ENCODE data around the gene TAC1.
"Not testable (repeated sequence)": the region's sequence is repeated elsewhere in the genome, so short reads cannot be mapped to it uniquely, and the experiment has no call there.

Gene TAC1, protein sequence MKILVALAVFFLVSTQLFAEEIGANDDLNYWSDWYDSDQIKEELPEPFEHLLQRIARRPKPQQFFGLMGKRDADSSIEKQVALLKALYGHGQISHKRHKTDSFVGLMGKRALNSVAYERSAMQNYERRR
- 0 to 1.6 (median 0) reads per million in 3 experiments for total RNA-seq

DNA sequence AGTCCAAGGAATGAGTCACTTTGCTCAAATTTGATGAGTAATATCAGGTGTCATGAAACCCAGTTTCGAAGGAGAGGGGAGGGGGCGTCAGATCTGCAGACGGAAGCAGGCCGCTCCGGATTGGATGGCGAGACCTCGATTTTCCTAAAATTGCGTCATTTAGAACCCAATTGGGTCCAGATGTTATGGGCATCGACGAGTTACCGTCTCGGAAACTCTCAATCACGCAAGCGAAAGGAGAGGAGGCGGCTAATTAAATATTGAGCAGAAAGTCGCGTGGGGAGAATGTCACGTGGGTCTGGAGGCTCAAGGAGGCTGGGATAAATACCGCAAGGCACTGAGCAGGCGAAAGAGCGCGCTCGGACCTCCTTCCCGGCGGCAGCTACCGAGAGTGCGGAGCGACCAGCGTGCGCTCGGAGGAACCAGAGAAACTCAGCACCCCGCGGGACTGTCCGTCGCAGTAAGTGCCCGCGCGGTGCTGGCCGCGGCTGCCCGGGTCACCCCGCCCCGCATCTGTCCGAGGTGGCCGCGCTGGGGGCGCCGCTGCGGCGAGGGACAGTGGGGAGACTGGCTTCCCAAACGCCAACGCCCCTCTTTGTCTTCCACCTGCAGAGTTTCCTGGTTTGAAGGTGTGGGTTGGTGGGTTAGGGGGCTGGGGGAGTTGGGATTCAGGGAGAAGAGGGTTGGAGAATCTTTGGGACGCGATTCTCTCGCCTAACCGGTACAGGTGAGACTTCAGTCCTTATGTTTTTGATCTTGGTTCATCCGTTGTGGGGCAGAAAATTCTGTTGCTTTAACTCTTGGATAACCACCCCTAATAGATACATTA, at the start of gene TAC1:
Gene TAC1 (plus strand): TSS at position 351 of the 829 bp plus-strand sequence. CDS start 527 bp downstream, outside the sequence.
- DNase-seq = no peak

DNA sequence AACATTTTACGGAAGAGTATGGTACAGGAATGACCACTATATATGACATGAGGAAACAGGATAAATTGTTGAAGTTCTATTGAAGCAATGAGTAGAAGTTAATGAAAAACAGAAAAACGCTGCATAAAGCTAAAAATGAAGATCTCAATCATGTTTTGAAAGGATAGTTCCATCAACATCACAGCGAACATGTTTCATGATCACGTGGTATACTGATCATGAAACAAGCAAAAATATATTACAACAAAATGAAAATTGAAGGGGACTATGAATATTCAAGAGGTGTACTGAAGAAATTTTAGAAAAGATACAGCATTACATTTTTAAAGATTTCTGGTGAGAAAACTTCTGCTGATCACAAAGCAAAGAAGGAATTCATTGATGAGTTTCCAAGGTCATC, 45.9 kb upstream of the TAC1 start:
- DNase-seq = no peak

DNA sequence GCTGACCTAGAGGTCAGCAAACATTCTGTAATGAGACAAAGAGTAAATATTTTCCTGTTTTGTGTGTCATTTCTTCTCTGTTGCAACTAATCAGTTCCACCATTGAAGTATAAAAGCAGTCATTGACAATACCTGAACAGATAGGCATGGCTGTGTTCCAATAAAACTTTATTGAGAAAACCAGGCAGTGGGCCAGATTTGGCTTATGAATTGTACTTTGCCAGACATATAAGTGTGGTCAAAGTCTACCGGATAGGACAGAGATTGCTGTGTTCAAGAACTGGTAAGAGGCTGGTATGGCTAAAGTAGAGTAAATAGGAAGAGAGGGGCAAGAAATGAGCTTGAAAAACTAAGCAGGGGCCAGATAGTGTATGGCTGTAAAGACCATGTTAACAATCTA, 38.3 kb upstream of the TAC1 start:
- DNase-seq = no peak

DNA sequence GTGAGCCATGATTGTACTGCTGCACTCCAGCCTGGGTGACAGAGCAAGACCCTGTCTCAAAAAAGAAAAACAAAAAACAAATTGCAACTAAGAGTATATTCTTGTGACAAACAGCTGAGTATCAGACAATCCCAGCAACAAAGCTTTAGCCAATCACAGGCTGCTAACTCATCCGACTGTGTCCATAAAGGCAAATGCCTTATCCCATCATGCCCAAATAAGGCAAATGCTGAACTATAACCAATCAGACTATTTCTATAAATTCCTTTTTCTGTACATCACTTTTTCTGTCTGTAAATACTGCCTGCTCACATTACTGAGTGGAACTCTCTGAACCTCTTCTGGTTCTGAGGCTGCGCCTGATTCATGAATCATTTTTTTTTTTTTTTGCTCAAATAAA, 37.5 kb upstream of the TAC1 start:
- DNase-seq = no peak

DNA sequence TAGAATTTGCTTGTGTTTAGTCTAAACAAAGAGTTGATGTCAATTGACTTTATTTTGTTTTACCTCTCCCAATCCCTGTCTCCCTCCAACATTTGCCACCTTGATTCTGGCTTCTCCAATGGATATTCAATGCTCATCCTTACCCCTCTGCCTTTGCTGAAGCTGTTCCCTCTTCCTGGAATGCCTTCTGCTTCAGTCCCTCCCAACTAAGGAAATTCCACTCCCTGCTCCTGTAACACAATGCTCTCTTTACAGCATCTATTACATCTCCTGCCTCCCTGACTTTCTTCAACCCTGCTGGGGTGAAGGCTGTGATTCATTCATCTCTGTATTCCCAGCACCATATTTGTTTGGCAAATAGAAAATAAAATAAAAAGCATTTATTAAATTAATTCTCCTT, 34.5 kb upstream of the TAC1 start:
- DNase-seq = no peak

DNA sequence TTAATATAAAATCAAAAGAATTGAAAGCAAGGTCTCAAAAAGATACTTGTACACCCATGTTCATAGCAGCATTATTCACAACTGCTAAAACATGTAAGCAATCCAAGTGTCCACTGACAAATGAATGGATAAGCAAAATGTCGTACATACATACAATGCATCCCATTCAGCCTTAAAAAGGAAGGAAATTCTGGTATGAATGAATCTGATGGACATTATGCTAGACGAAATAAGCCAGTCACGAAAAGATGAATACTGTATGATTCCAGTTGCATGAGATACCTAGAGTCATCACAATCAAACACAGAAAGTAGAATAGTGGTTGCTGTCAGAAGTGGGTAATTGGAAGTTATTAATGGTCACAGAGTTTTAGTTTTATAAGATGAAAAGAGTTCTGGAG, 9.5 kb upstream of the TAC1 start:
- no peak for DNase-seq

DNA sequence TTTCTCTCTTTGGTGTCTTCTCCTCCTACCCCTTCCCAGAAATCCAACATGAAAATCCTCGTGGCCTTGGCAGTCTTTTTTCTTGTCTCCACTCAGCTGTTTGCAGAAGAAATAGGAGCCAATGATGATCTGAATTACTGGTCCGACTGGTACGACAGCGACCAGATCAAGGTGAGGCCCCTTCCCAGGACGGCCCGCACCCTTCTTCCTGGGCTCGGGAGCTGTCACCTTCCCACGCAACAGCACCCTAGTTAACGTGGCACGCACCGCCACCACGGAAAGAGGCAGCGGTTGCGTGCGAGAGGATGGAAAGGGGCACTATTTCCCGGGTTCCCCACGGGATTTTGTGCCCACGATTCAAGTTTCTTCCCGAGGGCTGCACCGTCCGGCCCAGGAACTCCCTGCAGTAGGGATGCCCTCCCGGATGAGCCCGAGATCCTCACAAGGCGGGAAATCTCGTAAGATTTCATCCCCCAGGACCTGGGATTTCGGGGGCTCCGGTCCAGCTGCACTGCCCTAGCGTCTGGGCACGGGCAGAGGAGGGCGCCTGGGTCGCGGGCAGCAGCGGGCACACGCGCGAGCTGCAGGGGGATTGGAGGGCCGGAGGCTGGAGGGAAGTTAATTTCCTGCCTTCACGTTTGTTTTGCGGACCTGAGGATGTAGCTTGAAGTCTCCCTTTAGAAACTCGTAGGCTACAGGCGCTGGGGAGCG, 834 bp downstream of the TAC1 start:
- DNase-seq = no peak

DNA sequence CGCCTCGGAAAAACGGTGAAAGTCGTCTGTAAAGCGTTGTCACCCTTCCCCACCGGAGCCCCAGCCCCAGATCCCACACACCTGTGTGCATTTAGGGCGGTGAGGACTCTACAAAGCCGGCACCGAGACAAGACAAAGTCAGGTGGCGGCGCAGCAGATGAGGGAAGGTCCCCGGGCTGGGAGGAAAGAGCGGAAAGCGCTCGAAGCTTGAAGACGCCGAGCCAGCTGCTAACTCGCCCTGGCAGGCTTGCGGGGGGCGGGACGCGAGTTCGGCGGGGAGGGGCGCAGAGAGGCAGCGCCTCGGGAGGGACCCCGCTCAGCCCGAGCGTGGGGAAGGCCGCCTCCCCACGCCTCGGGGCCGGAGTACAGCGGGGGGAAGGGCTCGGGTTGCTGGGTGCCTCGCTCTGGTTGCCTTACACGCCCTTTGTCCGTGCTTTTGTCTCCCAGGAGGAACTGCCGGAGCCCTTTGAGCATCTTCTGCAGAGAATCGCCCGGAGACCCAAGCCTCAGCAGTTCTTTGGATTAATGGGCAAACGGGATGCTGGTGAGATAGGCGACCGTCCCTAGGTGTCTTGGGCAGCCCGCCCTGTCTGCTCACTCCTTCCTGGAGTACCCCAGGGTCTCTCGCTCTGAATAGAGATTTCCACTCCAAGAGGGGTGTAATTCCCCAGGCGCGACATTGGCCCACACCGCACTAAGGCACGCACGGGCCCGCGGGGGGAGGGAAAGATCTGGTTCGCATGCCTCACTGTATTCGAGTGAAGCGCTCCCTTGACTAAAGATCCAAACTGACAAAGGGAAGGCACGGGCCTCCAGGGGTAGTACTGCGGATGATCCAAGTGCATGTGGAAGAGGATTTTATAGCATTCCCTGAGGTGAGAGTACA, 1.6 kb downstream of the TAC1 start:
- no peak for DNase-seq

DNA sequence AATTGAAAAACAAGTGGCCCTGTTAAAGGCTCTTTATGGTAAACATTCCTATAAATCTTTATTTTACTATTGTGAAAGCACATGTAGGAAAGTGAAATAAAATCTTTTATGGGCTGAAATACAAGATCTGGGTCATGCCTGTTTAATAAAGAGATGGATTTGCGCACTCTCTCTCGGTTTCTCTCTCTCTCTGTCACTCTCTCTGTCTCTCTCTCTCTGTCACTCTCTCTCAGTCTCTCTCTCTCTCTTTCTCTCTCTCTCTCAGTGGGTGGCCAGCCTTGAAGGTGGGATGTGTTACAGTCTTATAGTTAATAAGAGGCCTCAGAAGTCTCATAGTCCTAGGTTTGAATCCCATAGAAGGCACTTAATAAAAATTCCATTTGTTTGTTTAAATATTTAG, 2.4 kb downstream of the TAC1 start:
- DNase-seq = no peak

DNA sequence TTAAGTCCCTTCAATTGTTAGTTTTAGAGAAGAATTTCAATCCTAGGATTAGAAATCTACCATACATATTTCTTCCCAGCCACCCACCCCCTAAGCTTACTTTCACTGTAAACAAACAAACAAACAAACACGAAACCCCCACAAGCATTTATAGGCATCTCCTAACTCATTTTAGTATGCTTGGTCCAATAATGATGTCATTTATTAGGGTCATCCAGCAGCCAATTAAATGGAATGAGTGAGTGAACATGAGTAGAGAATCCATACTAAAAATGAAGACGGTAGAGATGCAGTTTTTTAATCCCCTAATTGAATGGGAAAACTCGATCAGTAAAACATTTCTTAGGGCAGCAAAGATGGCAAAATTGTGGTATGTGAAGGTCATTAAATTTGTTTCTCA, 3.2 kb downstream of the TAC1 start:
- no peak for DNase-seq

DNA sequence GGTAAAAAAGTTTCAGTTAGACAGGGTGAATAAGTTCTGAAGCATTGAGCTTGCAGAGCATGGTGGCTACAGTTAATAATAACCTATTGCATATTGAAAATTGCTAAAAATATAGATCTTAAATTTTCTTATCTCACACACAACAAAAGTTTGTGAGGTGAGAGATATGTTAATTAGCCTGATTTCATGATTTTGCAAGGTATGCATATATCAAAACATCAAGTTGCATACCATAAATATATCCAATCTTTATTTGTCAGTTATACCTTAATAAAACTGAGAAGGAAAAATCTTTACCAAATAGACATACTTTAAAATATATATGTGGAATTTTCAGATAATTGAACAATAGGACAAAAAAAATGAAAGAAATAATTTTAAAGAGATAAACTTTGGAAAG, 16.6 kb downstream of the TAC1 start:
- no peak for DNase-seq

DNA sequence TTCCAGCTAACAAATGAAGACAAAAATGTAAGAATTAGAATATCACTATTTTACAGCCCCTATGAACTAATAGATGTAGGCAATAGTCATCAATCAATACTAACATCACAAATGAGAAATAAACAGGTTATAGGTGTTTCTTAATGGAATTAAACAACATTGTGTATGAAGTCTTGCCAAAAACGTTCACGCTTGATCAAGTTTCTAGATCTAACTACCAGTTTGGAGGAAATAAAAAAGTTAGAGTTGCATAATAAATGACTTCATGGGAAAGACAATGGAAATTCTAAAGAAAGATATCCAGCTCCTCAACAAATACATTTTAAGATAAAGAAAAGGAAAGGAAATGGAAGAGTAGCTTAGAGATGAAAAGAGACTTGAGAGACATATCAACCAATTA, 19.7 kb downstream of the TAC1 start:
- no peak for DNase-seq

DNA sequence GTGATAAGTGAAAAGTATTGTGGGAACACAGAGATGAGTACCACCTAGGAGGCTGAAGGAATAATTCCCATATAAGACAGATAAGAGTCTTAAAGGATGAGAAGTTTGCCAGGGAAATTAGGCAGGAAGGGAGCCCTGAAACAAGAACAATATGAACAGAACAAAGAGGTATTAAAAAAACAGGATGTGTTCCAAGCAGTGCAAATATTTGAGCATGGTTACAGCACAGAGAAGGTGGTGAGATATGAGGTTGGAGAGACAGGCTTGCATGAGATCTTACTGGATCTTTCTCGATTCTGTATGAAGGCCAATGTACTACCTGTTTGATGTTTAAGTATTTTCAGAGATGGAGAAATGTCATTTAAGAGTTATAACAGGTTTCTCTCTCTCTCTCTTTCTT, 20.3 kb downstream of the TAC1 start:
- DNase-seq = no peak

DNA sequence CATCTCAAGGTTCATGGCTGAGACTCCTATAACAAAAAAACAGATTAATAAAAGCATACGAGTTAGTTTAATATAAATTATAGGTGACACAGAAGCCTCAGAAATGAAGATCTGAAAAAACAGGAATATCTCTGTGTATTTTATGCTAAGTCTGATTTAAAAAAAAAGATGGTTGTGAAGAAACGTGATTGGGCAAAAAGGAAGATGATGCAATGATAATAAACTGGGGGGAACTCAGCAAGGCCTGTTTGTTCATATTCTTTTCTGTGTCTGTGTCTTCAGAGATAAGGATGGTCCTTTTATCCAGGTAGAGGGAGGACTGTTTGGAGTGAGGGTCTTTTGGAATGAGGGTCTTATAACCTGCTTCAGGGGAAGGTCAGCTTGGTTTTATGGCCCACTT, 25.9 kb downstream of the TAC1 start:
- no peak for DNase-seq

DNA sequence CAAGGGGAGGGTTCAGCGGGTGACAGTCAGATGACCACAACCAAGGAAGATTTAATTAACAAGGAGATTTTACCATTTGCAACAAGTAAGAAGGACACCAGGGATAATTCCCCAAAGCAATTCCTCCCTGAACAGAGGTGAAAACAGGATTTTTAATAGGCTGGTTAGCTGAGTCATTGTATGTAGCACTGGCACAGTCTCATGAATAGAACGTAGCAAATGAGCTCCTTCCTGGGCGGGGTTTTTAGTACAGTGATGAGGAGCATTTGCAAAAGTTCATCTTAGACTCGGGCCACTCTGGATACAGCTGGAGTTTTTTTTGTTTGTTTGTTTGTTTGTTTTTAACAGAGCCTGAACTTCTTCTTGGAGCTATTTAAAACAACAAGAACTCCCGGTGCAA, 39.0 kb downstream of the TAC1 start:
- no peak for DNase-seq

DNA sequence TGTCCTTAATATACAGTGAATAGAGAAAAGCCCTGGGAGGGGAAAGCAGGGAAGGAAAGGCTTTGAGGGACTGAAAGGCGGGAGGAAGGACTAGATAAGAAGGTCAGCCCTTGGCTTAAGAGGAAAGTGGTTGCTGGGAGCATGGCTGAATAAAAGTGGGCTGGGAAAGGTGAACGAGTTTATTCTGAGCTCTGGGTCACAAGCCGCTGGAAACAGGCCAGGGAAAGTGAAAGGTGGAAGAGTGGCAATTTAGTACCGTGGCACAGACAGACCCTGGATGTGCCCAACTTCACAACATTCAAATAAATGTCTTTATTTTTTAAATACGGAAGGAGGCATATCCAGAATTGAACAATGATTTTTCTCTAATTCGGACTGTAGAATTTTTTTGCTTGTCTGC, 39.7 kb downstream of the TAC1 start:
- no peak for DNase-seq

DNA sequence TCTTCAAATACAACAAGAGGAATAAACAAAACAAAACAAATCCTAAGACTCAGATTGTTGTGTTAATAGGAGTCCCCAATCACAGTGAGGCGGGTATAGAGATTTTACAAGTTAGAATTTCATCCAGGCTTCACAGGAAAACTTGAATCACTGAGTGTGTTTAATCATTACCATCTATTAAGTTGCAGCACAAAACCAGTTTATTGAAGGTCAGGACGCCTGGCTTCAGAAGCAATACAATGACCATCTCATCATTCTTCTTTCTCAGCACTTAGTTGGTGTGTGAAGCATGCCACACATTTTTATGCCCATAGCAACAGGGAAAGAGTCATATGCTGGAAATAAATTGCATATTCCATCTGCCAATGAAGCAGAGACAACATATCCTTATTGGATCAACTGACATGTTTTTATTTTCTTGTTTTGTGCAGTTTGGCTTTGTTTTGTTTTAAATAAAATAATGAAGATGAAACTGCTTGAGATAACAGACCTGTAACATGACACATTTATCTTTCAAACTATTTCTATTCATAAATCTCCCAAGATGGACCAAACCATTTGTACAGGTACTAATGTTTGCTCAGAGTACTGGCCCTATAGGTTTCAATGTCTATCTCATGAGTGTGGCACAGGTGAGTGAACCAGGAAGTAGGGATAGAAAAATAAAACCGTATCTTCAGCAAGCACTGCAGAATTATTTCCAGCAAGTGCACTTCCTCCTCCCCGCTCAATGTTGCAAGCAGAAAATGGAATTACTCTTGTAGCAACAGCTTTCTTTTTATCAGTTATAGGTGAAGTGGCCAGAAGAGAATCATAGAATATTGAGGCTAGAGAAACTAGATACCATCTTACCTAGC, 40.4 kb downstream of the TAC1 start:
- DNase-seq = no peak

DNA sequence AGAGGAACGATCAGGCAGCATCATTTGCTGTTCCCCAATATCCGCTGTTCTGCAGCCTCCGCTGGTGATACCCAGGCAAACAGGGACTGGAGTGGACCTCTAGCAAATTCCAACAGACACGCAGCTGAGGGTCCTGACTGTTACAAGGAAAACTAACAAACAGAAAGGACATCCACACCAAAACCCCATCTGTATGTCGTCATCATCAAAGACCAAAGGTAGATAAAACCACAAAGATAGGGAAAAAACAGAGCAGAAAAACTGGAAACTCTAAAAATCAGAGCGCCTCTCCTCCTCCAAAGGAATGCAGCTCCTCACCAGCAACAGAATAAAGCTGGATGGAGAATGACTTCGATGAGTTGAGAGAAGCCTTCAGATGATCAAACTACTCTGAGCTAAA, 54.5 kb downstream of the TAC1 start:
- not testable (repeated sequence) for DNase-seq

All from central memory CD4-positive, alpha-beta T cell (primary cell).